ENCODE measurements around the gene UNC93B1. TPM values are rescaled to one million over a fixed set of nuclear protein-coding genes. Genes with fewer than 3 reads are reported as not detected.

UNC93B1 gene
- total and polyA plus RNA-seq, 2 of the 13 experiments (the other 11 are each of a cell fraction or from before 2014, with no cell fraction given): 8.8 to 18.9 TPM

GRCh38 chr11:68008381-68009337, 4.8 kb upstream of the UNC93B1 start:
- Histone ChIP-seq H2AFZ (ENCODE audit: low read length) (no peak overlapping the region), H3K27me3 (ENCODE audit: control insufficient read depth in 1 of 2, insufficient read depth in 2 of 2, low read length in 2 of 2) (no peaks in the 10 kb centered on the region), H4K20me1 (ENCODE audit: insufficient read depth, low read length) (no peaks in the 10 kb centered on the region), H3K4me2 (ENCODE audit: low read depth, low read length) (peak overlapping the region; percentile 96), H3K4me1 (ENCODE audit: insufficient read depth, low read length) (peaks cover 91% of the 10 kb centered on the region), H3K4me3 (replicated peaks in 1 of 3; ENCODE audit: insufficient read depth in 1 of 3, low read depth in 2 of 3, low read length in 3 of 3) (peak overlapping the region in 2 of 3 experiments; percentile 41 to 77; a peak in 3 of 6 replicates), H3K9ac (ENCODE audit: insufficient read depth, low read depth, low read length) (0 out of 2 replicates have a peak overlapping the region, but pooled peaks have one; percentile 76), H3K79me2 (ENCODE audit: insufficient read depth, low read length) (no peaks in the 10 kb centered on the region), H3K9me3 (ENCODE audit: low read length) (no peaks in the 10 kb centered on the region), H3K27ac (ENCODE audit: extremely low read length, insufficient read depth, low read length) (no peak overlapping the region), H3K36me3 (replicated peaks in 1 of 2; ENCODE audit: control insufficient read depth in 1 of 2, insufficient read depth in 2 of 2, low read length in 2 of 2) (no peaks in the 10 kb centered on the region)
- ATAC-seq (no peak), DNase-seq (ENCODE audit: low spot score) (no peak), FAIRE-seq (no peak)
- intact Hi-C loops (cut with micrococcal nuclease; ENCODE audit: unreplicated experiment) (loop anchor here (1.0 kb wide), 1 partner anchor 9 kb away; no protein-coding TSS in a partner anchor), in situ Hi-C loops (cut with HindIII; ENCODE audit: extremely low pct_ligation_motif_present, low pct_unique_long_range_greater_than_20kb) (no loop called here)
- ChIA-PET CTCF (ENCODE audit: low intra/inter-chr PET ratio, low total read pairs) (interaction anchor here (1.4 kb wide), 1 partner anchor 12 kb away, joined by 7 read pairs; no protein-coding TSS in a partner anchor), POLR2A (interaction anchor here (1.3 to 2.9 kb wide), 2 partner anchors 23 to 29 kb away, joined by 3 to 15 read pairs; no protein-coding TSS in a partner anchor)
- WGBS (ENCODE audit: low lambda C conversion rate): 37% methylated on average over 8 of the region's 27 CpGs
- BruUV-seq (replicated peaks): no TSS peak
- TF ChIP-seq DZIP1 (CRISPR knock-in tag; IDR thresholded peaks at IDR 0.05) (0 out of 2 replicates have a peak, but pooled peaks have one; percentile 10), ZNF687 (CRISPR knock-in tag; IDR thresholded peaks at IDR 0.05) (peak; percentile 69), ZNF17 (CRISPR knock-in tag; IDR thresholded peaks at IDR 0.05) (no peak), NR2F1 (CRISPR knock-in tag; IDR thresholded peaks at IDR 0.05) (no peak), ZNF282 (IDR thresholded peaks at IDR 0.05; ENCODE audit: partially characterized antibody) (no peak), HINFP (CRISPR knock-in tag; IDR thresholded peaks at IDR 0.05; ENCODE audit: low read depth) (no peak), ZNF160 (CRISPR knock-in tag; IDR thresholded peaks at IDR 0.05) (no peak), HIC2 (CRISPR knock-in tag; IDR thresholded peaks at IDR 0.05; ENCODE audit: low read depth) (peak; percentile 77), ZNF350 (CRISPR knock-in tag; IDR thresholded peaks at IDR 0.05; ENCODE audit: borderline replicate concordance, low read depth) (0 out of 2 replicates have a peak, but pooled peaks have one; percentile 4)
